ENCODE results near the gene DOK3.
A peak's percentile ranks its signal among the peaks of the same experiment; 100 is the strongest.

Gene DOK3

DNA sequence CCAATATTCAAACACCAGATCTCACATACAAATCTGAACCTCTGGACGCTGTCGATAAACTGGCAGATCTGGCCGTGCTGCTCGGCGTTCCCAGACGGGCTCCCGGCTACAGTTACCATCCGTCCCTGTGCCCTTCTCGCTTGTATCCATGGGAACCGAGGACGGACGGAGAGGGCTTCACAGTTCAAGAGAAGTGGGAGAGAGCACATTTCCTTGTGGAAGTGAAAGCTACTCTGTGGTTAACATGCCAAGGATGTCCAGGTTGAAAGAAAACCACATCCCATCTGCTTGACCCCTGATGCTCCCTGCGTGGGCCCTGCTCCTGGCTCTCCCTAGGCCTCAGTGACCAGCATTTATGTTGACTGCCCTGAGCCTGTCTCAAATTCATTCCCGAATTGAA lies 29.9 kb downstream of the DOK3 start:
- DNase-seq, result no peak

DNA sequence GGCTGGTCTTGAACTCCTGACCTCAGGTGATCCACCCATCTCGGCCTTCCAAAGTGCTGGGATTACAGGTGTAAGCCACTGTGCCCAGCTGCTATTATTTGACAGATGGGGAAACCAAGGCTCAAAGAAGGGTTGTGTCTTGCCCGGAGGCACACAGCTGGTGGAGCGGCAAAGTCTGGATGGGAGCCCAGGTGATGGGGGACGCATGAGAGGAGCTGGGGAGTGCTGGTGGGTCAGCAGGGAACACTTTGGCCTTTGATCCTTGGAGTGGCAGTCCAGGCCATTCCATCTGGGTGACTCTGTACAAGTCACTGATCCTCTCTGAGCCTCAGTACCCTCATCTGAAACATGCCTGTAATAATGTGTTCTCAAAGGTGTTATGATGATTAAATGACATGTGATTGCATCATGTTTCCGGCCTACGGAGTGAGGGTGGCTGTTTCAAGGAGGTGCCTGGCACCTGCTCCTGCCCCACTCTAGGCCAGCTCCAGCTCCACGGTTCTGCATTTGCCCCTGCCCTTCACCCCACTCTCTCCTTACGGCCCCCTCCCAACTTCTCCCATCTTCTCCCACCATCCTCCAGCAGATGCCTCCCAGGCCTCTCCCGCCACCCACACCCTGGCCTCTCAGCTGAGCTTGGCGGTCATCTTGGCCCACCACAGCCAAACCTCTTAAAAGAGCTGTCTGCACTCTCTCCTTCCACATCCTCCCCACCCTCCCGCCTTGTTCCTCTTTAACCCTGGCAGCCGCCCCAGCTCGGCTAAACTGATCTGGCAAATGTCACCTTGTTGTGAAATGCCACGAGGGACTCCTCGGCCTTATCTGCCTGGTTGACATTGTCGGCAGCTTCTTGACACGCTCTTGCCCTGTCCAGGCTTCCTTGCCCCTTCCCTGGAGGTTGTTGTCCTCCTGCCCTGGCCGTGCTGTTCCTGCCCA lies 30.6 kb downstream of the DOK3 start:
- no peak for DNase-seq

DNA sequence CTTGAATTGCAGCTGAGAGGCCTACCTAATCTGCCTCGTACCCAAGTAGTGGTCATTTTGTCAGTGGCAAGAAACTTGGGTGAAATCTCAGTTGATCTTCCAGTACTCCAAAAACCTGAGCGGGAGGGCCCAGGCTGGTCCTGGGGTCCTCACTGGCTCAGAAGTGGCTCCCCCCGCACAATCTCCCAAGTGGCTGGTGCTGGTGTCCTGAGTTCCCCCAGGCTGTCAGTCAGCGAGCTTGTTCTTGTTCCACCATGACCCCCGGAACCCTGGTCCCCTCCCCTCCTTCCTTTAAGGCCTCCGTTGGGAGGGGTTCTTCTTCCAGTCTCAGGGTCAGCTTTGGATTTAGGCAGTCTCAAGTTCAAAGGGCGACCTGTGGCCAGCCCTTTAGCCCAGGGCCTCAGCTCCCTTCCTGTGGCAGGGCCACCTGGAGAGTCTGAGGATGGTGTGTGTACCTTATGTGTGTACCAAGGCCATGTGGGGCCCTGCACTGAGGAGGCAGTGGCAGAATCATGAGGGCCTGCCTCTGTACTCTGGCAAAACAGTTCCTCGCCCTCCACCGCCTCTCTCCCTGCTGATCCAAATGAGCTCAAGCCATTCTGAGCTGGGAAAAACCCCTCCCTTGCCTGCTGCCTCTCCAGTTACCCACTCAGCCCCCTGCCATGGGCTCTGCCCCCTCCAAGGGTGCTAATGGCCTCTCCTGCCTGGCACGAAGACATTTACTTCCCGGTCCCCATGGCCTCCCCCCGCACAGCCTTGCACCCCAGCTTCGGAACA lies 31.7 kb downstream of the DOK3 start:
- DNase-seq, result no peak

DNA sequence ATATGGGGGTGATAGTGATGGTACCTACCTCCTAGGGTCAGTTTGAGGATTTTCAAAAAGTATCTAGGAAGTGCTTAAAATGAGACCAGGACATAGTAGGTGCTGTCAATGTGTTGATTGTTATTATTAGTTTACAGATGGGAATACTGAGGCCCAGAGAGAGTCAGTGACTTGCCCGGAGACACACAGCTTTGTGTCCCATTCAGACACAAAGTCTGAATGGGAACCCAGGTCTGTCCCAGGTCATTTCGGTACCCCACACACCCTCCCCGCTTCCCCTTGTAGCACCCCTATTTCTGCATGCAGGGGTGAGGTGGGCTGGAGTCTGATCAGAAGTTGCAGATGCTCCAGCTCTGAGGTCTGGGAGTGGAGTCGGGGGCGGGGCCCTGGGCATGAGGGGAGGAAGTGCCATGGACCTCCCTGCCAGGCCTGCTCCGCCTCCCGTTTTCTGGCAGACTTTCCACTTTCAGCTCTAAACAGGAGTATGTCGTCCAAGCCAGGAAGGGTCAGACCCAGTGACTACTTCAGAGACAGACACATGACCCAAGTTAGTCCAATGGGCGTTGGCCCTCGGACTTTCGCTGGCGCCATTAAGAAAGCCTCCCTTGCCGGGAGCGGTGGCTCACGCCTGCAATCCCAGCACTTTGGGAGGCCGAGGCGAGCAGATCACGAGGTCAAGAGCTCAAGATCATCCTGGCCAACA lies 32.9 kb downstream of the DOK3 start:
- DNase-seq, result no peak

DNA sequence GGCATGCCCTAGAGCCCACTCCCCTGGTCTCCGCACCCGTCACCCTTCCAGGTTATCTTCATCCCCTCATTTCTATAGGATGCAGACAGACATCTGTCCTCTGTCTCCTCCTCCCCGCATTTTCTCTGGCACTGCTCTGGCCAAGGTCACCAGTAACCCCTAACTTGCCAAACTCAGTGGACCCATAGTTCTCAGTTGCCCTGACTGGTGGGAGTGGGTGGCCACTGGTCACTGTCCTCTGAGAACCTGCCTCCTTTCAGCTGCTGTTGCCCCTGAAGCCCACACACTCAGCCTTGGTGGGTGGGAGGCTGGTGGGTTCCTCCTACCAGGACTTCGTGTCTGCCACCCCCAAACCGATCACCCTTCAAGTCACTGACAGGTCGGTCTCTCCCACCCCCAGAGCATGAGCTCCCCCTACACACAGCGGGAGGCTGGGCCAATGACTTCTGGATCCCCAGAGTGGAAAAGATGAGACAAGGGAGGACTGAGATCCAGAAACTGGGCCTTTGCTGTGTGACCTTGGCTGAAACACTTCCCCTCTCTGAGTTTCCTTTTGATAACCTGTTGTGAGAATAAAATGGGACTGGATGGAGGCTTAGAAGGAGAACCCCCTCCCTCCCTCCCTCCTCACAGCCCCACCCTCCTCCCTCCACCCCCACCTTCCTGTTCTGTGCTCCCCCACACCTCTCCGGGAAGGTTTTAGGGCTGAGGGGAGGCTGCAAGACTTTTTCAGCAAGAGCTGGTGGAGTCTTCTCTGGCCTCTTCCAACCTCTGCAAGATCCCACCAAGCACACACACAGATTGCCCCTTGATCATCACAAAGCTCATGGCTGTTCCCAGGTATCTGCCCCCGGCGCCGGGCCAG lies 33.8 kb downstream of the DOK3 start:
- DNase-seq, result no peak

DNA sequence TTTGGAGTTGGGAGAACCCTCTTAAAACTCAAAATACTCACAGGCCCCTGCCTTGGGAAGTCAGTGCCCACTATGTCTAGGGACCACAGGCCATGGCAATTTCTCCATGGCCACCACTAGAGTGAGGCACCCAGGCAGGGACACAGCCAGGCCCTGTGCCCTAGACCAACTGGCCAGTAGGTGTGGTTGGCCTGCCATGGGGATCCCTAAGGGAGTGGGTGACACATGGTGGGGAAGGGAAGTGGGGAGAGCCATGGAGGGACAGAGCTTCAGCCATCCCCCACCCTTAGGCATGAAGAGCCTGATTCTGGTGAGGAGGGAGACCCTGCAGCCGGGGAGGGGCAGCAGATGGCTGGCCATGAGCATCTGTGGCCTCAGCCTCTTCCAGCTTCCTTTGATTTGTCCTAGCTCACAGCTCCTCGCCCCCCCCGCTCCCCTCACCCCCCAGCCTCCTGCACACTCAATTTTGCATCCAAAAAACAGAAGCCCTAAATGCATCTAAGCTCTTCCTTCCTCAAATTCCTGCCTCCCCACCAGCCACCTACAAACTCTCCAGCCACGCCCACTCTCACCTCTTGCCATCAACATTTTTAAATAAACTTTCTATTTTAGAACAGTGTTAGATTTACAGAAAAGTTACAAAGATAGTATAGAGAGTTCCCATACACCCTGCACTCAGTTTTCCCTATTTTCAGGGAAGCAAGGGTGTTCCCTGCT lies 34.6 kb downstream of the DOK3 start:
- DNase-seq, result no peak

DNA sequence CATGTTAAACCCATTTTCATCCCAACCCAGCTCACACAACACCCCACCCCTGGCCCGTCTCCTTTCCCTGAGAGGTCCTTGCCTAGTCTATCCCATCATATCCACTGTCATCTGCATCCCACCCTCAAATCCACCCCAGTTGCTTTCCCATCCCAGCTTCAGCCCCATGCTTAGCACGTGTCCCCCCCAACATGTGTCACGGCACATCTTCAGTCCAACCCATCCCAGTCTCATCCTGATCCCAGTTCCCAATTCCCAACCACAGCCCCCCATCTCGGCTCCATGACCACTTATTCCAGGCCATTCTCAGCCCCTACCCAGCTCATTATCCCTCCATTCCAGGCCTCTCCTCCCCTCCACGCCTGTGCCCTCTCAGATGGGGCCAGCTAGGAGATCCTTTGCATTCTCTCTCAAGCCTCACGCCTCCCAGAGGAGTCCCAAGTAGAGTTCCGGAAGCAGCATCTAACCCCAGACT lies 35.6 kb downstream of the DOK3 start:
- no peak for DNase-seq

DNA sequence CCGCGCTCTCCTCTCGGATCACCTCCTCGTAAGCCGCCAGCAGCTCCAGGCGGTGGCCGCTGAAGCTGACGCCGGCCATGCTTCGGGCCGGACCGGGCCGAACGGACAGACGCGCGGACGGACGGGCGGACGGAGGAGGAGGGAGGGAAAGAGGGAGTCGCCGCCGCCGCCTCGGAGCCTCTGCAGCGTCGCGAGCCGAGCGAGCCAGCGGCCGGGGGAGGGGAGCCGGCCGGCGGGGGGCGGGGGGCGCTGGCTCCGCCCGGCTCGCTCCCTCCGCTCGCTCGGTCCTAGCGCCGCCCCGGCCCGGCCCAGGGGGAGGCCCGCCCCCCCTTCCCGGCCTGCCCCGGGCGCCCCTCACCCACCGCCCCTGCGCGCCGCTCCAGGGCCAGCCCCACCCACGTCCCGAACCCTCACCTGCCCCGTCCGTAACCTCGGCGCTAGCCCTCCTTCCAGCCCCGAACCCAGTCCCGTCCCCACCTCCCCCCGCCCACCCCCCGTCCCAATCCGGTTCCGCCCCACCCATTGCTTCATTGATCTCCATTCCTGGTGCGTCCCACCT lies 36.1 kb downstream of the DOK3 start, which contains the start of gene DBN1:
TSS of gene DBN1 (minus strand) at position 192 of the 559 bp plus-strand sequence. CDS start at position 79, 113 bp downstream.
- DNase-seq, result no peak

DNA sequence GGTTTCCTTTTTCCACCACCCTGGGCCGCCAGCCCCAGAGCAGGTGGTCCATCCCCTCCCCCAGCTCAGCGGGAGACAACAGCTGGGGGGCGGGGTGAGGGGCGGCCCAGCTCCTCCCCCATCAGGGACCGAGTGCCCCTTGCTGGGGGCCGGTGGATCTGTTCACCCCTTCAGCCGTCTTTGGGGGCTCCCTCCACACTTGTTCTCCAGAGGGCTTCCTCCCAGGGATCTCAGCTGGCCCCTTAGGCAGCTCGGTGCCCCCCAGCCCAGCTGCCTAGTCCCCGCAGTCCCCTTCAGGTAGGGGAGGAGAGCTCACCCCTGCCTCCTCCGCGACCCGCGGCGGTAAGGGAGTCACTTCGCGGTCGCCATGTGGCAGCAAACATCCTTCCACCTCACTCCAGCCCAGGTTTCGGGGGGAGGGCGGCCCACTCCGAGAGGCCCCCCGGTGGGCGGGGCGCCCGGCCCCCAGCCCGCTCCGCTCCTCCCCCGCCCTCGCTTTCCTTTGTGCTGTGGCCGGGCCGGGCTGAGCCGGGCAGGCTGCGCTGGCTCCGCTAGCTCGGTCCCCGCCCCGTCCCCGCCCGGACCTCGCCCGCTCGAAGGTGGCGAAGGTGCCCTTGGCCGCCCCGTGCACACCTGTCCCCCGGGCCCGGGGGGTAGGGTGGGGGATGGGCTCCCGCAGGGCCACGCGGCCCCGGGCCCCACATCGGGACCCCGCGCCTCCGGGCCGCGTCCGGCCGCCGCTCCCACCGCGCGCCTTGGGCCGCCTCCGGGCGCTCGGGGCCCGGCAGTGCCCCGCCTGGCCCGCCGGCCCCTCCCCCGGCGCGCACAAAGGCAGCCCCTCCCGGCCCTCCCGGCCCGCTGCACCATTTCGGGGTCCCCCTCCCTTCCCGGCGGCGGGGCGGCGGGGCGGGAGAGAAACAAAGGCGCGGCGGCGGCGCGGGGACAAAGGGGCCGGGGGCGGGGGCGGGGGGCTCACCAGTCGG lies 36.9 kb downstream of the DOK3 start:
- peak; percentile 77 for DNase-seq

DNA sequence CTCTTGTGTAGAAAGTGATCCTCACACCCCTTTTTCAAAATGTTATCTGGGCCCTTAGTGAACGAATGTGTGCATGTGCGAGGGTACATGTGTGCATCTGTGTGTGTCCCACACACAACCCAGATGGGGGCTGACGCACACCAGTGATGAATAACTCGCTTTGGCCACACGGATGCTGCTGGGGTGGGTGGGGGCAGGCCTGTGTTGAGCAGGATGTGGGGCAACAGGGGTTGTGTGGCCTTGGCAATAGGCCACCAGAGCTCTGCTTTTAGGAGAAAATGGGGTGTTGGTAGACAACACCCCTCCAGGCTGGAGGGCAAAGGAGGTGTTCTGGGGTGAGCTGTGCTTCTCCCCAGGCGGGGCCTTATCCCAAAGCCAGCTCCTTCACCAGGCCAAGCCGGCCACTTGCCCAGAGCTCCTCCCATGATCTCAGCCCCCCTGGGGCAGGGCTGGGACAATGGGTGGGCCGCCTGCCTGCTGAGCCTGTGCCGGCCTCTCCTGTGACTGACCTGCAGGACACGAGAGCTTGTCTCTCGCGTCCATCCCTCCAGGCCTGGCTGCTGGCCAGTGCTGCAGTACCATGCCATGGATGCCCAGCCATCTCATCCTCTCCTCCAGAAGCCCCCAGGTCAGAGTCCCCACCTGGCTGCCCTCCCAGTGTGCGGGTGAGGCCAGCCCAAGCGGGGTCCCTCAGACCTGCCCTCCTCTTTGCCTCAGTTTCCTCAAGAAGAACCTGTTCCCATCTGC lies 37.8 kb downstream of the DOK3 start:
- DNase-seq, result no peak

DNA sequence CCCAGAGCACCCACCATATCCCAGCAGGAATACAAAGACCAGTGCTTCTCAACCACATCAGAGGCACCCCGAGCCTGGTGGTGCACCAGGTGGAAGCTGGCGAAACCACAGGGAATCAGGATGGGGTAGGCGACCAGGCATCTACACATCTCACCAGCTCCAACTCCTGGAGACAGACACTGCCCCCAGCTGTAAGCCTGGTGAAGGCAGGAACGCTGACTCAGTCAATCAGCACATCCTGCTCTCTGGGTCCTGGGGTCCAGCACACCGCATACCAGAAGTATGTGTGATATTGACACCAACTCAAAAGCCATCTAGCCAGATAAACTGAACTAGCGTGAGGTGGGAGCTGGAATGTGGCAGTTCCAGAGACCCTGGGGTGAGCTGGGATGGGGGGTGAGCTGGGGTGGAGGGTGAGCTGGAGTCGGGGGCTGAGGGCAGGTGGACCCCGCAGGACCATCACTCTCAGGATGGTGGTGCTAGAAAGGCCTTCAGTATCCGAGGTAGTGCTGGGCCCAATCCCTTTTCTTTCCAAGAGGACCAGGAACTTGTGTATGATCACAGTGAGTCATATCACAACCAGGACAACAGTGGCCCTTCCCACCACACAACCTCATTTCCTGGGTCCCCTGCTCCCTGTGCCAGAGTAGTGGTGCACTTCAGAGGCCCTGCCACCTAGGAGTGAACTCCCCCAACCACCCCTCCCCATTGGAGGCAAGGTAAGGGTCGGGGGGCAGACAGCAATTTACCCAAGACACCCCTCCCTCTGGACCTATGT lies 38.7 kb downstream of the DOK3 start:
- DNase-seq, result no peak

DNA sequence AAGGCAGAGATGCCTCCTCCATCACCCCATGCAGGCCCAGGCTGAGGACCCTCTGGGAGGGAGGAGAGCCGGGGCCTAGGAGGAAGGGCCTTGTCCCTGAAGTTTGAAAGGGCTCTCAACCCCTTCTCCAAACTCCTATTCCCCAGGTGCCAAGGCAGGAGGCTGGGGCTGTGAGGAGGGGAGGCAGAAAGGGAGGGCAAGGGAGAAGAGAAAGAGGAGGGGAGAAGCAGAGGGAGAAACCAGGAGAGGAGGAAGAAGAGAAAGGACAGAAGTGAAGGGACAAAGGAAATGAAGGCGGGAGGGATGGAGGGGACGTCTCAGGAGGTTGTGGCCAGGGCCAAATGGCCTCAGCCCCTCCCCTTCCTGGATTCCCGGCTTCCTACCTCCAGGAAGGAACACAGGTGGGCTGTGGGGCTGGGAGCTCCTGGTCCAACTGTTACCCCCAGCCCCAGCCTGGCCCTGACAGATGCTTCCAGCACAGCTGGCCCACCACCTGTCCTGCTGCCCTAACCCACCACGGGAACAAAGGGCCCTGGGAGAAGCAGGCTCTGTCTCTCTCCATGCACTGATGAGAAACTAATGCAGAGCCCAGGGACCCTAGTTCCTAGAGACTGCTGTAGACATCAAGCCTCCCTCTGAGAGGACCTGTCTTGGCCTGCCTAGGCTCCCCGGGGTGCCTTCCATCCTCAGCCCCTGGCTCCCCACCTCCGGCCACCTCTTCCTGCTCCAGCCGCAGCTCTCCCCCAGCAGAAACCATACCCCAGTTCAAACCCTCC lies 39.7 kb downstream of the DOK3 start:
- DNase-seq, result no peak

DNA sequence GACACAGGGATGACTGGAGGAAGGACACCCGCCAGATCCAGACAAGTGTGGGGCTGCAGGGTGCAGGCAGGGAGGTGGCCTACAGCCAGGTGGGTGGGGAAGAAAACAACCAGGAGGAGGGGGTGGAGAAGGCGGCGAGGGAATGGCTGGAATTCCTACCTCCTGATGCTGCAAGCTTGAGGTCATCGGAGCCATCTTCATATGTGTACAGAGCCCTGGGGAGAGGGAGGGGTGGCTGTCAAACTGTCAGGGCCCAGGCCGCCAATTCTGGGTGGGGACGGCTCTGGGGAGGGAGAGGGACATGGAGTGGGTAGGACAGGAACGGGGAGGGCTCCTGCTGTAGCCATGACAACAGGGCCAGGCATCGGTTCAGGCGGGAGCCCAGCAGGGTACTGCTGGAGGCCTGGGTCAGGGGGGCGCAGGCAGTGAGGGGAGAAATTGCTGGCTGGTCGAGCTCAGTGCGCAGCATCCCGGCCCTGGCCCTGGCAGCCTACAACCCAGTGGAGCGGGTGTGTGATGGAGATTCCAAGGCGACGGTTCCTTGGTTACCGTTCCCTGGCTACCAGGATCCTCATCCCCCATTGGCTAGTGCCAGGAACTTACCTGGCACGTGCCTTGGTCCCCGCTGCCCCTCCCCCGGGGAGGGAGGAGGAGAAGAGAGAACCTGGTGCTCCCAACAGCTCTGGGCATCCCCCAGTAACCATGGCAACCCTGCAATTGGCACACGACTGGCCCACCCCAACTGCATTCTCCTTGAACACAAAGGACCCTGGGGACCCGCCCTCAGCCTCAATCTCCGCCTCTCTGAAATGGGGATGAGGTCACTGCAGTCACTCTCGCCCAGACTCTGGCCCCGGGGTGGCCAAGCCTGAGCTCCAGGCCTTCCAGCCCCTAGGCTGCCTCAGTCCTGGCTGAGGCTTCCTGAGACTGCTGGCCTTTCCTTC lies 40.7 kb downstream of the DOK3 start:
- DNase-seq, result no peak

DNA sequence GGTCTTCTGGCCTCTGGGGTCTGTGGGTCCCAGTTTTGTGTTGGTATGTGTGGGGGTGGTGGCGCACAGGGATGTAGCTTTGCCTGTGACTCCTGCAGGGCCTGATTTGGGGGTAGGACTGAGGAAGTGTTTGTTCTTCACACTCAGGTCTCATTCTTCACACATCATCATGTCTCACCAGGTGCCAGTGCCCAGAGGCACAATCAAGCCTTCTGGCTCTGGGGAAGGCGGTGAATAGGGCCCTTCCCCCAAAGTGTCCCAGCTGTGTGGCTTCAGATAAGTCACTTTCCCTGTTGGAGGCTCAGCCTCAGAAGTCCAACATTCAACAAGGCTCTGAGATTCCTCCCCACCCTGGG lies 41.3 kb downstream of the DOK3 start:
- DNase-seq, result no peak

DNA sequence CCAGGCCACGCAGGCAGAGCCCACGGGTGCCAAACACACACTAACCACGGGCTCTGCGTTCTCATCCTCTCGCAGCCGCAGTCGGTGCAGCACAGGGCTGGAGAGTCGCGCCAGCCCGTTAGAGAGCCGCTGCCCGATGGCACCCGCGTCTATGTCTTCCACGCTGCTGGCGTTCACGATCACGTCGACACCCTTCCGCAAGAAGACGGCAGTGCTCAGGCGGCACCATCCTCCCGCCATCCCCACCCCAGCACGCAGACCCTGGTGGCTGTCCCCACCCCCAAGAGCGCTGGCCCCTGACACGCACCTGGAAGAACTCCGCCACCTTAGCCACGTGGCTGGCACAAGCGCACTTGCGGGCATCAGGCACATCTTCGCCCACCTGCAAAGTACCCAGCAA lies 42.2 kb downstream of the DOK3 start:
- DNase-seq, result no peak

DNA sequence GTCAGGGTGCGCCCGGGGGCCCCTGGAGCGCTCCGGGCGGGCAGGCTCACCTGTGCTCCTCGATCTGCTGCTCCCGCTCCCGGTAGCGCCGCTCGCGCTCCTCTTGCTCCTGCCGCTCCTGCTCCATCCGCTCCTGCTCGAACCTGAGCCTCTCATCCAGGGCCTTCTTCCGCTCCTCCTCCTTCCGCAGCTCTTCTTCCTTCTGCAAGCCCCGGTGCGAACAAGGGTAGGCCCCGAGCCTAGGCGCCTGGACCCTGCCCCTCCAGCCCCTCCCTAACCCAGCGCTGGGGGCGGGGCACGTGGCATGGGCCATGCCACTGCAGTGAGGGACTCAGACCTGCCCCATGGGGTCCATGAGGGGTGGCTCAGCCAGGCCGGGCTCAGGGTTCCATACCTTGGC lies 42.8 kb downstream of the DOK3 start:
- DNase-seq, result no peak

Measured in activated effector memory CD4-positive, alpha-beta T cell treated with anti-CD3 and anti-CD28 coated beads, Interleukin-2, amount 50 U/mL, for 16 hours (primary cell).